H1 (cell line): ENCODE results near the gene TOM1. TPM values are rescaled to one million over a fixed set of nuclear protein-coding genes. Genes with fewer than 3 reads are reported as not detected.

Experiments
- CTCF ChIA-PET: fragments of 300-600 bp; sonication (Branson Sonifier 250); formaldehyde crosslinking; loops from one replicate; lab custom pipeline; 2021; ENCODE audit not compliant: partially characterized antibody; lab: Charles Lee
- POLR2A ChIA-PET: fragments of 300-600 bp; sonication (Branson Sonifier 250); formaldehyde crosslinking; loops from one replicate; lab custom pipeline; 2021; ENCODE audit warnings: inconsistent platforms; ENCODE audit not compliant: partially characterized antibody; lab: Charles Lee
- DNase-seq, 2 experiments: peaks; one replicate each; pipeline versions ENCODE4 v3.0.0 to v3.0.0-alpha.2; 2010 to 2022; ENCODE audit warnings: low spot score in 2 of 2, low read depth in 1 of 2, mixed read lengths in 1 of 2
- FAIRE-seq: peaks from 2 replicates; lab custom pipeline; 2011; peaks lifted over from hg19 to GRCh38; lab: Jason Lieb, UNC
- H2AFZ ChIP-seq: 2 replicates; pipeline ENCODE4 v1.8.1; 2012; ENCODE audit warnings: low read length, inconsistent platforms
- H2AK5ac ChIP-seq: 2 replicates; pipeline ENCODE4 v1.6.1; 2013; ENCODE audit warnings: low read depth, low read length
- H2BK120ac ChIP-seq: replicated peaks from 2 replicates; pipeline ENCODE3; 2013; ENCODE audit warnings: low read depth, low read length, inconsistent platforms
- H2BK12ac ChIP-seq: 2 replicates; pipeline ENCODE4 v1.6.1; 2013; ENCODE audit warnings: low read depth, low read length
- H2BK15ac ChIP-seq: 2 replicates; pipeline ENCODE4 v1.6.1; 2013; ENCODE audit warnings: low read length
- H2BK20ac ChIP-seq: 2 replicates; pipeline ENCODE4 v1.6.1; 2013; ENCODE audit warnings: low read length
- H2BK5ac ChIP-seq: 2 replicates; pipeline ENCODE4 v1.6.1; 2013; ENCODE audit warnings: low read depth, low read length
- H3K14ac ChIP-seq: 2 replicates; pipeline ENCODE4 v1.6.1; 2013; ENCODE audit warnings: inconsistent platforms; ENCODE audit not compliant: insufficient read length
- H3K18ac ChIP-seq: 2 replicates; pipeline ENCODE4 v1.6.1; 2013; ENCODE audit warnings: low read length; ENCODE audit errors: extremely low read depth
- H3K23ac ChIP-seq: 2 replicates; pipeline ENCODE4 v1.6.1; 2013; ENCODE audit warnings: inconsistent platforms; ENCODE audit not compliant: insufficient read length
- H3K23me2 ChIP-seq: 2 replicates; pipeline ENCODE4 v1.6.1; 2013; ENCODE audit warnings: low read depth, low read length
- H3K27ac ChIP-seq: 2 replicates; pipeline ENCODE4 v1.6.1; 2011; ENCODE audit warnings: low read depth, low read length, inconsistent platforms
- H3K27me3 ChIP-seq, 4 experiments: replicated peaks in 1 of 4; 1 replicate in 1 of 4; 2 replicates in 3 of 4; pipeline versions ENCODE4 v1.6.1 to v1.8.1; 2011 to 2013; ENCODE audit warnings: low read length in 3 of 4, mild to moderate bottlenecking in 3 of 4, inconsistent platforms in 2 of 4, mixed read lengths in 2 of 4, moderate library complexity in 1 of 4; ENCODE audit not compliant: control insufficient read depth in 3 of 4, insufficient read depth in 3 of 4; ENCODE audit errors: extremely low read depth in 1 of 4
- H3K36me3 ChIP-seq, 4 experiments: 2 replicates each; pipeline versions ENCODE4 v1.6.1 to v1.8.1; 2011 to 2013; ENCODE audit warnings: mild to moderate bottlenecking in 4 of 4, low read length in 3 of 4, moderate library complexity in 2 of 4, control low read depth in 1 of 4, inconsistent platforms in 1 of 4; ENCODE audit not compliant: insufficient read depth in 4 of 4, control insufficient read depth in 2 of 4
- H3K4ac ChIP-seq: replicated peaks from 2 replicates; pipeline ENCODE3; 2013; ENCODE audit warnings: low read length, low read depth, mixed read lengths, inconsistent platforms; ENCODE audit not compliant: insufficient read length
- H3K4me1 ChIP-seq, 4 experiments: replicated peaks in 1 of 4; 1 replicate in 1 of 4; 2 replicates in 3 of 4; pipeline versions ENCODE4 v1.6.1 to v1.8.1; 2011 to 2013; ENCODE audit warnings: low read length in 3 of 4, inconsistent platforms in 2 of 4, mixed read lengths in 1 of 4; ENCODE audit not compliant: insufficient read depth in 4 of 4, control insufficient read depth in 3 of 4
- H3K4me2 ChIP-seq, 2 experiments: 2 replicates each; pipeline versions ENCODE4 v1.6.1 to v1.8.1; 2011 to 2013; ENCODE audit warnings: low read depth in 2 of 2, low read length in 2 of 2, control low read depth in 1 of 2, inconsistent platforms in 1 of 2, mild to moderate bottlenecking in 1 of 2; ENCODE audit not compliant: insufficient read depth in 1 of 2
- H3K4me3 ChIP-seq, 4 experiments: fragments of 200-600, 300-600 bp in 1 of 4; sonication (generic), shearing (Covaris generic), sonication (Bioruptor Twin) in 1 of 4; 2 replicates each; pipeline versions ENCODE4 v1.5.1 to v1.8.1; 2011 to 2016; ENCODE audit warnings: low read length in 4 of 4, low read depth in 3 of 4, control low read depth in 2 of 4, inconsistent platforms in 2 of 4, mild to moderate bottlenecking in 2 of 4, mixed read lengths in 1 of 4, moderate library complexity in 1 of 4; ENCODE audit not compliant: insufficient read depth in 2 of 4; ENCODE audit errors: extremely low read depth in 1 of 4
- H3K56ac ChIP-seq: replicated peaks from 2 replicates; pipeline ENCODE3; 2013; ENCODE audit warnings: low read depth, mild to moderate bottlenecking, mixed read lengths, low read length, inconsistent platforms; ENCODE audit not compliant: insufficient read length
- H3K79me1 ChIP-seq: 2 replicates; pipeline ENCODE4 v1.6.1; 2013; ENCODE audit warnings: low read depth, low read length, control low read depth
- H3K79me2 ChIP-seq, 2 experiments: 2 replicates each; pipeline versions ENCODE4 v1.6.1 to v1.8.1; 2012 to 2013; ENCODE audit warnings: low read length in 2 of 2, mild to moderate bottlenecking in 2 of 2, inconsistent platforms in 1 of 2; ENCODE audit not compliant: insufficient read depth in 2 of 2, control insufficient read depth in 1 of 2
- H3K9ac ChIP-seq, 4 experiments: replicated peaks in 1 of 4; 1 replicate in 1 of 4; 2 replicates in 3 of 4; pipeline versions ENCODE4 v1.6.1 to v1.8.1; 2011 to 2013; ENCODE audit warnings: low read depth in 3 of 4, low read length in 3 of 4, control low read depth in 2 of 4, mild to moderate bottlenecking in 2 of 4, moderate library complexity in 2 of 4, inconsistent platforms in 1 of 4; ENCODE audit errors: extremely low read depth in 1 of 4
- H3K9me3 ChIP-seq, 2 experiments: 2 replicates each; pipeline versions ENCODE4 v1.6.1 to v1.8.1; 2012 to 2013; ENCODE audit warnings: mild to moderate bottlenecking in 2 of 2, moderate library complexity in 2 of 2, control low read depth in 1 of 2, inconsistent platforms in 1 of 2, low read depth in 1 of 2, low read length in 1 of 2, mixed read lengths in 1 of 2; ENCODE audit not compliant: insufficient read depth in 2 of 2
- H4K20me1 ChIP-seq, 2 experiments: replicated peaks in 1 of 2; 2 replicates each; pipeline versions ENCODE3 to v1.8.1; 2011 to 2013; ENCODE audit warnings: inconsistent platforms in 2 of 2, low read length in 2 of 2, mild to moderate bottlenecking in 1 of 2; ENCODE audit not compliant: insufficient read depth in 2 of 2, control insufficient read depth in 1 of 2
- H4K5ac ChIP-seq: 2 replicates; pipeline ENCODE4 v1.6.1; 2013; ENCODE audit warnings: low read length, low read depth, mixed read lengths, inconsistent platforms; ENCODE audit not compliant: insufficient read length
- H4K8ac ChIP-seq: 2 replicates; pipeline ENCODE4 v1.8.0; 2013; ENCODE audit warnings: mild to moderate bottlenecking, moderate library complexity, low read length, inconsistent platforms; ENCODE audit not compliant: insufficient read depth; ENCODE audit errors: extremely low read depth
- H4K91ac ChIP-seq: replicated peaks from 2 replicates; pipeline ENCODE3; 2013; ENCODE audit warnings: low read length, mixed read lengths, inconsistent platforms; ENCODE audit not compliant: insufficient read length
- BRCA1 ChIP-seq: IDR thresholded peaks from 2 replicates; pipeline ENCODE4 v1.6.1; 2012; ENCODE audit warnings: low read depth, low read length, improper control_type of control experiment
- CHD2 ChIP-seq: IDR thresholded peaks from 2 replicates; pipeline ENCODE4 v1.6.1; 2012; ENCODE audit warnings: low read length, improper control_type of control experiment
- CTBP2 ChIP-seq: IDR thresholded peaks from 2 replicates; pipeline ENCODE4 v1.7.0; 2011; ENCODE audit warnings: borderline replicate concordance, mild to moderate bottlenecking, moderate library complexity, mixed read lengths, low read length; ENCODE audit not compliant: insufficient read depth, insufficient read length
- POLR2AphosphoS5 ChIP-seq: IDR thresholded peaks from 2 replicates; pipeline ENCODE4 v1.6.1; 2011; ENCODE audit warnings: low read depth, low read length
- ZNF274 ChIP-seq: IDR thresholded peaks from 2 replicates; pipeline ENCODE4 v1.7.0; 2012; ENCODE audit warnings: low read length, borderline replicate concordance; ENCODE audit errors: extremely low read depth
- WGBS, 2 experiments: shearing (Covaris generic) in 1 of 2; methylation state at CpG; one replicate each; pipeline versions ENCODE4 v1.1.6 to v1.1.7; 2013 to 2015; ENCODE audit warnings: low lambda C conversion rate in 2 of 2, mixed read lengths in 2 of 2, inconsistent platforms in 1 of 2, low coverage in 1 of 2, missing lambda C conversion rate in 1 of 2; ENCODE audit not compliant: insufficient replicate concordance in 2 of 2, insufficient coverage in 1 of 2, insufficient read length in 1 of 2; ENCODE audit errors: extremely low coverage in 1 of 2, missing lambda C conversion rate in 1 of 2; 5-methylcytosine and 5-hydroxymethylcytosine counted together
- polyA plus RNA-seq, 7 experiments: library from polyadenylated mRNA; depleted of rRNA in 3 of 7; stranded (reverse) in 5 of 7; unstranded in 2 of 7; fragments of >200 nt in 5 of 7; fragments of 200-250 nt in 2 of 7; gene quantifications; 1 replicate in 5 of 7; 2 replicates in 1 of 7; 4 replicates in 1 of 7; pipeline versions ENCODE4 v1.2.1 to v1.2.3, GENCODE V29; 2011 to 2013; ENCODE audit warnings: missing spikeins in 2 of 7, mixed read lengths in 2 of 7
- total RNA-seq: library from RNA; stranded (reverse); fragmentation: NEBNext Ultra II Directional; extraction: Animal tissue kit (Norgen Biotek cat#: 25700); gene quantifications from 2 replicates; pipeline ENCODE4 v1.2.1, GENCODE V29; 2021

Gene TOM1
- total and polyA plus RNA-seq, 2 of the 8 experiments (the other 6 are each of a cell fraction or from before 2014, with no cell fraction given), result 25.1 to 39.2 TPM

DNA sequence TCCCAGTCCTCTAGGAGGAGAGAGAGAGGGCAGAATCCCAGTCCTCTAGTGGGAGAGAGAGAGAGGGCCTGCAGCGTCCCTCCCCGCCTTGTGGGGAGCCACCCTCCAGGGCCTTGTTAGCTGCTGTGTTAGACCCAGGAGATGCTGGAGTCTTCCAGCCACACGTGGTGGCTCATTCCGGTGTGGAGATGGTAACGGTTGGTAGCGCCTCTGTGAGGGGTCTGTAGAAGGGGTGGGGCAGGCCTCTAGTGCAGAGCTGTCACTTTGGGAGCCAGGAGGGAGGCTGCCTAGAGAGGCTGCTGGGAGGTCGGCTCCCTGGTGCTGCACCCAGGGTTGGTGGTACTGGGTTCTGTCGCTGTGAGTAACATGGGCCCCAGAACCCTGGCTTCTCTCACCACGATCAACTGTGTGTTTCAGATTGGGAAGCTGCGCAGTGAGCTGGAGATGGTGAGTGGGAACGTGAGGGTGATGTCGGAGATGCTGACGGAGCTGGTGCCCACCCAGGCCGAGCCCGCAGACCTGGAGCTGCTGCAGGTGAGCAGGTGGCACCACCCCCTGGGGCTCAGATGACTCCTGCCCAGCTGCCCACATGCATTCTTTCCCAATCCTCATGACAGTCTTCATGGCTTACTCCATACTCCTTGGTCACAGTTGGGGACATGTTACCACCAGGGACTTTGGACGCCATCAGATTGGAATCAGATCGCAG, 27.3 kb downstream of the TOM1 start:
- H3K56ac ChIP-seq, result no peak overlapping the region
- H2BK12ac ChIP-seq, result no peak overlapping the region
- DNase-seq (no peak), FAIRE-seq (no peak)
- H3K79me1 ChIP-seq, result no peaks in the 10 kb centered on the region; the same call in 1 of the 2 replicates
- no peak overlapping the region for H2BK15ac ChIP-seq
- H3K4me2 ChIP-seq, result no peak overlapping the region
- H3K36me3 ChIP-seq, result peaks cover 5 to 13% (median 8%) of the 10 kb centered on the region in 4 experiments; a peak in 6 of 8 replicates
- no peak overlapping the region for H2BK120ac ChIP-seq
- H3K27ac ChIP-seq, result no peak overlapping the region
- CTCF ChIA-PET, result interaction anchor here (0.6 to 1.7 kb wide), 6 partner anchors 17 to 69 kb away, joined by 3 to 7 read pairs (median 4); partner anchors contain the start of gene TOM1
- H3K23me2 ChIP-seq, result no peaks in the 10 kb centered on the region
- H2BK20ac ChIP-seq, result no peak overlapping the region
- H3K4me1 ChIP-seq, result no peaks in the 10 kb centered on the region
- H2AFZ ChIP-seq, result no peak overlapping the region
- H4K91ac ChIP-seq, result no peak overlapping the region
- no peak overlapping the region for H4K8ac ChIP-seq
- POLR2A ChIA-PET, result interaction anchor here (0.9 to 1.5 kb wide), 3 partner anchors 13 to 76 kb away, joined by 4 to 5 read pairs (median 4); no protein-coding TSS in a partner anchor
- H3K9me3 ChIP-seq, result no peaks in the 10 kb centered on the region
- no peak overlapping the region for H3K23ac ChIP-seq
- no peak overlapping the region for H3K4ac ChIP-seq
- no peak overlapping the region for H2BK5ac ChIP-seq
- peaks cover 3% of the 10 kb centered on the region in 2 experiments for H4K20me1 ChIP-seq
- no peak overlapping the region for H3K14ac ChIP-seq
- no peaks in the 10 kb centered on the region for H3K79me2 ChIP-seq
- H4K5ac ChIP-seq, result no peak overlapping the region
- H2AK5ac ChIP-seq, result no peak overlapping the region
- WGBS, 2 experiments, result 93% methylated on average over 17 of the region's 17 CpGs; no CpG with 5 or more reads in 1 of the 2 experiments
- no peak overlapping the region for H3K9ac ChIP-seq
- no peaks in the 10 kb centered on the region for H3K27me3 ChIP-seq
- no peak overlapping the region for H3K4me3 ChIP-seq
- no peak for TF ChIP-seq CHD2
- TF ChIP-seq BRCA1, result no peak
- TF ChIP-seq CTBP2, result no peak
- TF ChIP-seq POLR2AphosphoS5, result no peak
- no peak for TF ChIP-seq ZNF274
- TF ChIP-seq, all 59 proteins: peak for 0
- no peak overlapping the region for H3K18ac ChIP-seq
